Prostate gland (tissue), 2 donors: ENCODE data around the gene NCK1.

Source experiments
- CTCF ChIP-seq, 4 experiments: fragments of 200-600 bp in 2 of 4; fragments of 450-650 bp in 2 of 4; sonication (generic) in 2 of 4; IDR thresholded peaks; 1 replicate in 3 of 4; 2 replicates in 1 of 4; pipeline ENCODE4 v1.5.1; 2016 to 2019; ENCODE audit warnings: antibody characterized with exemption in 4 of 4, mild to moderate bottlenecking in 2 of 4, moderate library complexity in 2 of 4
- POLR2A ChIP-seq: fragments of 450-650 bp; IDR thresholded peaks from one replicate; pipeline ENCODE4 v1.6.1; 2016; ENCODE audit warnings: antibody characterized with exemption, mild to moderate bottlenecking
- POLR2AphosphoS5 ChIP-seq: sonication (generic); formaldehyde crosslinking; IDR thresholded peaks from one replicate; pipeline ENCODE4 v1.6.1; 2017; ENCODE audit warnings: antibody characterized with exemption

DNA sequence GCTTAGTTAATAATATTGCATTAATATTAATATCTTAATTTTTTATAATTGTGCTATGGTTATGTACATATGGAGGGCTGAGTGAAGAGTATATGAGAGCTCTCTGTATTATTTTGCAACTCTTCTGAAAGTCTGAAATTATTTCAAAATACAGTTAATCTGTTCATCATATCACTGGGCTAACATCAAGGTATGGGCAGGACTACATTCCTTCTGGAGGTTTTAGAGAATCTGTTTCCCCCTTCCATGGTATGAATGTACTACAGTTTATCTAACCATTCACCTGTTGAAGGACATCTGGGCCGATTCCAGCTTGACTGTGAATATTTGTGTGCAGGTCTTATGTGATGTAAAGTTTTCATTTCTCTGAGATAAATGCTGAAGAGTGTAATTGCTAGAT lies 100.9 kb downstream of the NCK1 start:
- TF ChIP-seq POLR2A (no peak), POLR2AphosphoS5 (no peak), CTCF (IDR thresholded peaks at IDR 0.05) (no peak)
